K562 (cell line): Measurements from ENCODE around the gene PRR14. TPM values are rescaled to one million over a fixed set of nuclear protein-coding genes. Genes with fewer than 3 reads are reported as not detected.

ENCODE experiments used
- DDX20 ChIP-seq: fragments of 450-650 bp; IDR thresholded peaks from 2 replicates; pipeline ENCODE4 v1.6.1; 2016; ENCODE audit warnings: missing genetic modification characterization, low read depth, mild to moderate bottlenecking, missing compliant biosample characterization, moderate library complexity
- FIP1L1 ChIP-seq: fragments of 200-400 bp; formaldehyde crosslinking; IDR thresholded peaks from 2 replicates; pipeline ENCODE4 v1.6.1; 2018; ENCODE audit warnings: mild to moderate bottlenecking, low read depth, low read length; ENCODE audit not compliant: poor library complexity, severe bottlenecking
- PHB ChIP-seq: fragments of 250-450 bp; sonication (Bioruptor Pico); IDR thresholded peaks from 2 replicates; pipeline ENCODE4 v1.5.0; 2021
- RB1 ChIP-seq: fragments of 450-650 bp; IDR thresholded peaks from 2 replicates; pipeline ENCODE4 v1.6.1; 2017; ENCODE audit warnings: low read depth, mild to moderate bottlenecking
- REST ChIP-seq, 2 experiments: fragments of 450-650 bp; formaldehyde crosslinking in 1 of 2; IDR thresholded peaks; 2 replicates each; pipeline versions ENCODE4 v1.4.0 to v1.6.1; 2014 to 2020; ENCODE audit warnings: mild to moderate bottlenecking in 2 of 2, borderline replicate concordance in 1 of 2, low read depth in 1 of 2
- TARDBP ChIP-seq: fragments of 450-650 bp; IDR thresholded peaks from 2 replicates; pipeline ENCODE4 v1.6.1; 2016
- U2AF1 ChIP-seq: fragments of 200-400 bp; formaldehyde crosslinking; optimal IDR thresholded peaks from 2 replicates; pipeline ENCODE3; 2017; ENCODE audit warnings: mild to moderate bottlenecking, low read depth, low read length, moderate library complexity
- ZC3H11A ChIP-seq: IDR thresholded peaks from 2 replicates; pipeline ENCODE4 v1.6.1; 2012; ENCODE audit warnings: low read depth, low read length, improper control_type of control experiment
- polyA plus RNA-seq, 8 experiments: library from polyadenylated mRNA; depleted of rRNA in 4 of 8; stranded (reverse) in 5 of 8; unstranded in 3 of 8; fragments of >200 nt; fragmentation: Nextera tagmentation in 2 of 8; fragmentation: Illumina TruSeq in 1 of 8; extraction: Ambion mirVana in 2 of 8; extraction: Trizol in 1 of 8; gene quantifications; 2 replicates each; pipeline versions ENCODE4 v1.2.1 to v1.2.3, GENCODE V29; 2011 to 2014; ENCODE audit warnings: inconsistent platforms in 1 of 8, missing spikeins in 1 of 8
- total RNA-seq, 7 experiments: library from RNA; depleted of rRNA in 6 of 7; stranded (reverse); fragments of >200 nt in 6 of 7; fragmentation: Illumina TruSeq in 2 of 7; extraction: Trizol in 2 of 7; gene quantifications; 2 replicates each; pipeline versions ENCODE4 v1.2.1 to v1.2.3, GENCODE V29; 2011 to 2021; ENCODE audit warnings: low replicate concordance in 1 of 7
- TF ChIP-seq, protein P1 (sequence below): IDR thresholded peaks from 3 replicates; pipeline ENCODE4 v1.6.1; 2011; ENCODE audit warnings: borderline replicate concordance, mild to moderate bottlenecking; ENCODE audit not compliant: insufficient read length, insufficient read depth
- TF ChIP-seq, protein P2 (sequence below): fragments of 150-350 bp; conservative IDR thresholded peaks from 2 replicates; pipeline ENCODE4 v1.6.1; 2014; ENCODE audit warnings: low read length
- TF ChIP-seq, protein P3 (sequence below): fragments of 450-650 bp; IDR thresholded peaks from 2 replicates; pipeline ENCODE4 v1.6.1; 2016; ENCODE audit warnings: borderline replicate concordance

The PRR14 gene
- total and polyA plus RNA-seq, 9 of the 15 experiments (the other 6 are each of a cell fraction or from before 2014, with no cell fraction given) = 2.2 to 63.1 (median 11.5) TPM

DNA sequence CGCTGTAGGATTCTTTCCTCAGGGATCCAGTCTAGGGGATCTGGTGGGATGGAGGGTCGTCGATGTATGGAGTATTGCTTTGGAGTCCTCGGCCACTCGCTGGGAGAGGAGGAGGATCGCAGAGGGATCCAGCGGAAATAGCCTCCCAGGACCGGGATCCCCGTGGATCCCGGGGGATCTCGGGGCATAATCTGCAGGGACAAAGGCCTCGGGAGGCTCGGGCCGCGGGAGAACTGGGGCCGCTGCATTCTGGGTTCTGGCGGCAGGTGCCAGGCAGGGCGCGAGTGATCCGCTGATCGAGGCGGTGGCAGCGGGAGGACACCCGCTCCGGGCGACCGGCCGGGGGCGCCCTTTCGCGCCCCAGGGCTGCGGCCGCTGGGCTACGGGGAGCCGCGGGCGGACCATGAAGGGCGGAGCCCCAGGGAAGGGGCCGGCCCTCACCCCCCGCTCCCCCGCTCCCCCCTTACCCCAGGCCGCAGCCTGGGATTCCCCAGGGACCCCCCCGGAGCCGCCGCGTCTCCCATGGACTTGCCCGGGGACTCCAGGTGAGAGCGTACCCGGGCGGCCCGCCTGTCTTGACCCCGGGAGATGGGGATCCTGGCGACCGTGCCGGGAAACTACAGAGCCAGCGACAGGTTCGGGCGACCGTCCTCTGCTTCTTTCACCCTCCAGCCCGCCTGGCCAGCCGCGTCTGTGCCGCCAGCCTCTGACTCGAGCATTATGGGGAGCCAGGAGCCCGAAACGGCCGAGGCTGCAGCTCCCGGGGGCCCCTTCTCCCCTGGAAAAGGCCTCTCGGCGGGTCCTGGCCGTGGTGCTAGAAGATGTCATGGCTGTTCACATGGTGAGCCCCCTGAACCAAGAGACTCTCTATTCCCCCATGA lies 604 bp downstream of the PRR14 start (continued):
- TF ChIP-seq, protein P1, sequence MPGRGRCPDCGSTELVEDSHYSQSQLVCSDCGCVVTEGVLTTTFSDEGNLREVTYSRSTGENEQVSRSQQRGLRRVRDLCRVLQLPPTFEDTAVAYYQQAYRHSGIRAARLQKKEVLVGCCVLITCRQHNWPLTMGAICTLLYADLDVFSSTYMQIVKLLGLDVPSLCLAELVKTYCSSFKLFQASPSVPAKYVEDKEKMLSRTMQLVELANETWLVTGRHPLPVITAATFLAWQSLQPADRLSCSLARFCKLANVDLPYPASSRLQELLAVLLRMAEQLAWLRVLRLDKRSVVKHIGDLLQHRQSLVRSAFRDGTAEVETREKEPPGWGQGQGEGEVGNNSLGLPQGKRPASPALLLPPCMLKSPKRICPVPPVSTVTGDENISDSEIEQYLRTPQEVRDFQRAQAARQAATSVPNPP = no peak
- TF ChIP-seq, protein P2, sequence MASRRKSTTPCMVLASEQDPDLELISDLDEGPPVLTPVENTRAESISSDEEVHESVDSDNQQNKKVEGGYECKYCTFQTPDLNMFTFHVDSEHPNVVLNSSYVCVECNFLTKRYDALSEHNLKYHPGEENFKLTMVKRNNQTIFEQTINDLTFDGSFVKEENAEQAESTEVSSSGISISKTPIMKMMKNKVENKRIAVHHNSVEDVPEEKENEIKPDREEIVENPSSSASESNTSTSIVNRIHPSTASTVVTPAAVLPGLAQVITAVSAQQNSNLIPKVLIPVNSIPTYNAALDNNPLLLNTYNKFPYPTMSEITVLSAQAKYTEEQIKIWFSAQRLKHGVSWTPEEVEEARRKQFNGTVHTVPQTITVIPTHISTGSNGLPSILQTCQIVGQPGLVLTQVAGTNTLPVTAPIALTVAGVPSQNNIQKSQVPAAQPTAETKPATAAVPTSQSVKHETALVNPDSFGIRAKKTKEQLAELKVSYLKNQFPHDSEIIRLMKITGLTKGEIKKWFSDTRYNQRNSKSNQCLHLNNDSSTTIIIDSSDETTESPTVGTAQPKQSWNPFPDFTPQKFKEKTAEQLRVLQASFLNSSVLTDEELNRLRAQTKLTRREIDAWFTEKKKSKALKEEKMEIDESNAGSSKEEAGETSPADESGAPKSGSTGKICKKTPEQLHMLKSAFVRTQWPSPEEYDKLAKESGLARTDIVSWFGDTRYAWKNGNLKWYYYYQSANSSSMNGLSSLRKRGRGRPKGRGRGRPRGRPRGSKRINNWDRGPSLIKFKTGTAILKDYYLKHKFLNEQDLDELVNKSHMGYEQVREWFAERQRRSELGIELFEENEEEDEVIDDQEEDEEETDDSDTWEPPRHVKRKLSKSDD = no peak
- 0 out of 2 replicates have a peak, but pooled peaks have one; percentile 39 for TF ChIP-seq TARDBP
- peak; percentile 99 for TF ChIP-seq RB1
- no peak for TF ChIP-seq U2AF1
- TF ChIP-seq ZC3H11A = no peak
- TF ChIP-seq PHB (CRISPR knock-in tag) = 0 out of 2 replicates have a peak, but pooled peaks have one; percentile 35
- peak; percentile 33; the same call in 1 of the 2 replicates for TF ChIP-seq REST (IDR thresholded peaks at IDR 0.05; ENCODE audit: borderline replicate concordance)
- TF ChIP-seq REST (CRISPR knock-in tag; IDR thresholded peaks at IDR 0.05; ENCODE audit: low read depth) = no peak
- TF ChIP-seq, protein P3, sequence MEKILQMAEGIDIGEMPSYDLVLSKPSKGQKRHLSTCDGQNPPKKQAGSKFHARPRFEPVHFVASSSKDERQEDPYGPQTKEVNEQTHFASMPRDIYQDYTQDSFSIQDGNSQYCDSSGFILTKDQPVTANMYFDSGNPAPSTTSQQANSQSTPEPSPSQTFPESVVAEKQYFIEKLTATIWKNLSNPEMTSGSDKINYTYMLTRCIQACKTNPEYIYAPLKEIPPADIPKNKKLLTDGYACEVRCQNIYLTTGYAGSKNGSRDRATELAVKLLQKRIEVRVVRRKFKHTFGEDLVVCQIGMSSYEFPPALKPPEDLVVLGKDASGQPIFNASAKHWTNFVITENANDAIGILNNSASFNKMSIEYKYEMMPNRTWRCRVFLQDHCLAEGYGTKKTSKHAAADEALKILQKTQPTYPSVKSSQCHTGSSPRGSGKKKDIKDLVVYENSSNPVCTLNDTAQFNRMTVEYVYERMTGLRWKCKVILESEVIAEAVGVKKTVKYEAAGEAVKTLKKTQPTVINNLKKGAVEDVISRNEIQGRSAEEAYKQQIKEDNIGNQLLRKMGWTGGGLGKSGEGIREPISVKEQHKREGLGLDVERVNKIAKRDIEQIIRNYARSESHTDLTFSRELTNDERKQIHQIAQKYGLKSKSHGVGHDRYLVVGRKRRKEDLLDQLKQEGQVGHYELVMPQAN = no peak
- TF ChIP-seq DDX20 (tag) = no peak
- TF ChIP-seq FIP1L1 = peak; percentile 5
